ENCODE measurements around the gene ANTXR1. TPM values are rescaled to one million over a fixed set of nuclear protein-coding genes. Genes with fewer than 3 reads are reported as not detected.

Gene ANTXR1
- total and polyA plus RNA-seq, 2 experiments from 2014 or later: 29.1 to 34.7 TPM

- H3K27ac ChIP-seq: no peak overlapping the region
- H3K4me2 ChIP-seq: no peak overlapping the region
- H3K4me1 ChIP-seq (ENCODE audit: insufficient read depth): peaks cover 7% of the 10 kb centered on the region
- no peaks in the 10 kb centered on the region for H4K20me1 ChIP-seq (ENCODE audit: insufficient read depth, poor library complexity, severe bottlenecking)
- H3K27me3 ChIP-seq: no peaks in the 10 kb centered on the region
- H3K4me3 ChIP-seq: no peak overlapping the region
- H3K9me3 ChIP-seq (ENCODE audit: low read depth): no peaks in the 10 kb centered on the region
- no peak overlapping the region for H2AFZ ChIP-seq
- WGBS (ENCODE audit: low lambda C conversion rate, missing lambda C conversion rate): 79% methylated on average over 5 of the region's 5 CpGs
- no peak for DNase-seq (ENCODE audit: low spot score)
- no peaks in the 10 kb centered on the region for H3K9me2 ChIP-seq (replicated peaks; ENCODE audit: insufficient read depth)
- H3K36me3 ChIP-seq (replicated peaks; ENCODE audit: insufficient read depth, low read depth): no peaks in the 10 kb centered on the region
- H3K79me2 ChIP-seq: no peaks in the 10 kb centered on the region
- no peak for TF ChIP-seq EZH2 (IDR thresholded peaks at IDR 0.05; ENCODE audit: borderline replicate concordance)
- no peak for TF ChIP-seq CTCF (IDR thresholded peaks at IDR 0.05; ENCODE audit: poor library complexity)
- TF ChIP-seq EZH2phosphoT487 (IDR thresholded peaks at IDR 0.05; ENCODE audit: low read depth, severe bottlenecking, unreplicated experiment): no peak
Measured at GRCh38 chr2:69139778-69140670, 127.0 kb downstream of the ANTXR1 start.

- Histone ChIP-seq H3K36me3 (replicated peaks; ENCODE audit: insufficient read depth, low read depth) (no peaks in the 10 kb centered on the region), H3K4me1 (ENCODE audit: insufficient read depth) (peaks cover 7% of the 10 kb centered on the region), H3K4me2 (no peak overlapping the region), H3K27ac (no peak overlapping the region), H2AFZ (no peak overlapping the region), H4K20me1 (ENCODE audit: insufficient read depth, poor library complexity, severe bottlenecking) (no peaks in the 10 kb centered on the region), H3K4me3 (no peak overlapping the region), H3K9me2 (replicated peaks; ENCODE audit: insufficient read depth) (no peaks in the 10 kb centered on the region), H3K27me3 (no peaks in the 10 kb centered on the region), H3K9me3 (ENCODE audit: low read depth) (no peaks in the 10 kb centered on the region), H3K79me2 (no peaks in the 10 kb centered on the region)
- TF ChIP-seq EZH2 (IDR thresholded peaks at IDR 0.05; ENCODE audit: borderline replicate concordance) (no peak), CTCF (IDR thresholded peaks at IDR 0.05; ENCODE audit: poor library complexity) (no peak), EZH2phosphoT487 (IDR thresholded peaks at IDR 0.05; ENCODE audit: low read depth, severe bottlenecking, unreplicated experiment) (no peak)
- no peak for DNase-seq (ENCODE audit: low spot score)
- WGBS (ENCODE audit: low lambda C conversion rate, missing lambda C conversion rate): 85% methylated on average over 1 of the region's 1 CpG
Measured at GRCh38 chr2:69141061-69141460, 128.1 kb downstream of the ANTXR1 start.

- no peak overlapping the region for H2AFZ ChIP-seq
- 79% methylated on average over 4 of the region's 4 CpGs for WGBS (ENCODE audit: low lambda C conversion rate, missing lambda C conversion rate)
- no peak overlapping the region for H3K4me3 ChIP-seq
- no peaks in the 10 kb centered on the region for H3K9me2 ChIP-seq (replicated peaks; ENCODE audit: insufficient read depth)
- H4K20me1 ChIP-seq (ENCODE audit: insufficient read depth, poor library complexity, severe bottlenecking): no peaks in the 10 kb centered on the region
- H3K4me2 ChIP-seq: no peak overlapping the region
- no peaks in the 10 kb centered on the region for H3K27me3 ChIP-seq
- no peaks in the 10 kb centered on the region for H3K9me3 ChIP-seq (ENCODE audit: low read depth)
- H3K27ac ChIP-seq: no peak overlapping the region
- TF ChIP-seq EZH2phosphoT487 (IDR thresholded peaks at IDR 0.05; ENCODE audit: low read depth, severe bottlenecking, unreplicated experiment) (no peak), CTCF (IDR thresholded peaks at IDR 0.05; ENCODE audit: poor library complexity) (no peak), EZH2 (IDR thresholded peaks at IDR 0.05; ENCODE audit: borderline replicate concordance) (no peak)
- H3K36me3 ChIP-seq (replicated peaks; ENCODE audit: insufficient read depth, low read depth): no peaks in the 10 kb centered on the region
- no peaks in the 10 kb centered on the region for H3K79me2 ChIP-seq
- peaks cover 2% of the 10 kb centered on the region for H3K4me1 ChIP-seq (ENCODE audit: insufficient read depth)
- DNase-seq (ENCODE audit: low spot score): no peak
Measured at GRCh38 chr2:69143748-69144360, 130.9 kb downstream of the ANTXR1 start.

All from hepatocyte (in vitro differentiated cells).